ENCODE measurements around the gene TBCK. TPM values are rescaled to one million over a fixed set of nuclear protein-coding genes. Genes with fewer than 3 reads are reported as not detected.

Gene TBCK
- total RNA-seq, 1 experiment from 2014 or later, result 7.6 TPM

Other genes starting within 250 kb of the TBCK start
- 15.3 and 15.9 TPM in 2 replicates for gene AIMP1, start 341 bp upstream of the TBCK start, total RNA-seq (2014; rRNA removed)
- gene GIMD1, start 52.6 kb upstream of the TBCK start, total RNA-seq (2014; rRNA removed), result 0.22 TPM in 1 of 2 replicates, not detected in the other

All from PC-3 (cell line).